ENCODE results near the gene PDE4D.

PDE4D gene

DNA sequence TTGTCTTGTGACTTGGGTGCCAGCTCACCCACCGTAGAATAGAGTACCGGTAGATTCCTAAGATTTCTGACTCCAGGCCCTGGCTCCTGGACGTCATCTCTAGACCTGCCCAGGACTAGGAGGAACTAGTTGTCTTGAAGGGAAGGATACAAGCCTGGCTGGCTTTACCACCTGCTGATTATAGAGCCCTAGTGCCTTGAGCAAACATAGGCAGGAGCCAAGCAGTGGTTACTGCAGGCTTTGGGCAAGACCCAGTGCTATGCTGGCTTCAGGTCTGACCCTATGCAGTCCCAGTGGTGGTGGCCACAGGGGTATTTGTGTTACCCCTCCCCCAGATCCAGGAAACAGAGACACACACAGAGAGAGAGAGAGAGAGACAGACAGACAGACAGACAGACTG is 606.2 kb downstream of the PDE4D start:
- DNase-seq (ENCODE audit: low read depth): no peak

DNA sequence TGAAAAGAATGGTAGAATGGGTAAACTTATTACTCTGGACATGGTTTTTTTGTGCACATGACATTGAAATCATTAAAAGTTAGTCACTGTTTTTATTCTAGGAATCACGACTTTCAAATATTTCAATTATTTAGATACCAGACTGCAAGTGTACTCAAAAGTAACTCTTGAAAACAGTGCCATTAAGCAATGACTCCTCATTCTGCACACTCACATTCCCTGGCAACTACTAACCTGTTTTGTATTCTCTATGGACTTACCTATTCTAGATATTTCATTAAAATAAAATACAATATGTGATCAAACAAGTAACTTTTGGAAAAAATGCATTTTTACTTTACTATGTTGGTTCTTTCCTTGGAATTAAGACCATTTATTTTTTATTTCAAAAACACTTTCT is 607.0 kb downstream of the PDE4D start:
- no peak for DNase-seq (ENCODE audit: low read depth)

DNA sequence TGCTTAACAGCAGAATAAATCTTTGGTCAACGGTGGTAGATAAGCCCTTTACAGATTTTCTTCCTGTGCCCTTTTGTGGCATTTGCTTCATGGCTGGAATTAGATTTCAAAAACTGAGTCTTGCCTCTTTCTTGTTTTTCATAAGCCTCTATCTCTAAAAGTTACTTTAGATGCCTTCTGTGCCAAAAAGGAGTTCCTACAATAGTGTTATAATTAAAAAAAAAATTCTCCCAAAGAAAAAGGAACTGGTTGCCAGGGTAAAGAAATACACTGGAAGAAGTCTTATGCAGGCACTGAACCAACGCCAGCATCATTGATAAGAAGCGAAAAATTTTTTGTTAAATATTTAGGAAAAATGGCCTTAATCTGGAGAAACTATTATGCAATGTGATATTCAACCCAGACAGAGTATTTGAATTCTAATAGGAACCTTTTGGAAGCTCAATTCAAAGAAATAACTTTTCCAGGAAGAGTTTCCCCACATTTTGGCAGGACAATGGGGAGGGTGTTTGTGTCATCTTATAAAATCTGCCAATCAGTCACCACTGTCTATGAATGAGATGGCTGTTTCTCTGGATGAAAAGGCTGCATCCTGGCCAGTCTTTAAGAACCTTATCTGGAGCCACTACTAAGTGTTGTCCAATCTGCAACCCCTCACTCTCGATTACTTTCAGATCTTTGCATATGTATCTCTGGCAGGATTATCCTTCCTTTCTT is 608.1 kb downstream of the PDE4D start:
- DNase-seq (ENCODE audit: low read depth): no peak

DNA sequence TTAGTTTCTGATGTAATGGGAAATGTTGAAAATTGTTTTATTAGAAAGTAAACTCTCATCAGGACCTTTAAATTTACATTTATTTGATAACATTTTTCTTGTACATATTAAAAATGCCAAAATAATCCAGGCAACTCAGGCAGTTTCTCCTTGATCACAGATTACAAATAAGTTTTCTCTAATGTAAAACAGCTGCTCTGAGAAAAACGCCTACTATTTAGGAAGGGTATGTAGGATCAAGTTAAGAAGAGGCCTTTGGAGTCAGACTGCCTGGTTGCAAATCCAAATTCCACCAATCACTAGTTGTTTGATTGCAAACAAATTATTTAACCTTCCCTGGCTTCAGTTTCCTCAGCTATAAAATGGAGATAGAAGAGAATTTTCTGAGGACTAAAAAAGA is 610.8 kb downstream of the PDE4D start:
- DNase-seq (ENCODE audit: low read depth): no peak

DNA sequence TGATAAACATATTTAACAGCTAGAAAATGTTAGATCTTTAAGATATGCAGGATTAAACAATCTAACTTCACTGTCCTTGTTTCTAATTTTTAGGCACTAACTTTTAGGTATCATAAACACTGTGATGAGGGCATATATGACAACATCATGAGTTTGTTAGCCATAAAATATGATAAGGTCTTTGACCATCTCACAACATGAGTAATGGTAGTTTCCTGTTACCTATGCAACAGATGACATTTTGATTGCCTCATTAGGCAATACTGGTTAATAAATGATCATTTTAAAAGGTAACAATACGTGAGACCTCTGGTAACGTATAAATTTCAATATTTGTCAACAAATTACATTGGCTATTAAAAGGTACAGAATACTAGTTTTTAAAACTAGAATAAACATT is 613.5 kb downstream of the PDE4D start:
- DNase-seq (ENCODE audit: low read depth): no peak

DNA sequence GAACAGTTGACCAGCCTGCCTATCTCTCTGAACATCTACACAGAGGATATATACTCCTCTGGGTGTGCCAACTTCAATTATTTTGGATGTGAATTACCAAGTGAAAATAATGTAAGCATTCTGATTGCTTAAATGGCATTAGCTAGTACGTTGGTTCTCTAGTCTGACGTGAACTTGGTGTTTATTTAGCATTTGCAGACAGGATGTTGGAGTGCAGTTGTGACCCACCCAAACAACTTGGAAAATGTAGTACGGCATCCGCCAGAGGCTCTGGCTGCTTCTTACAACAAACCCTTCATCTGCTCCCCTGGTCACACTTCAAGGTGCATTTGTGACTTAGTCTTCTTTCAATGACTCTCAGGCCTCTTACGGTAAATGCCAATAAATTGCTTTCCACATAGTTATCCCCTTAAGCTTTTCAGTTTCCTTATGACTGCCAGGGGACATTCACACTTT is 616.6 kb downstream of the PDE4D start:
- DNase-seq (ENCODE audit: low read depth): peak; percentile 53

DNA sequence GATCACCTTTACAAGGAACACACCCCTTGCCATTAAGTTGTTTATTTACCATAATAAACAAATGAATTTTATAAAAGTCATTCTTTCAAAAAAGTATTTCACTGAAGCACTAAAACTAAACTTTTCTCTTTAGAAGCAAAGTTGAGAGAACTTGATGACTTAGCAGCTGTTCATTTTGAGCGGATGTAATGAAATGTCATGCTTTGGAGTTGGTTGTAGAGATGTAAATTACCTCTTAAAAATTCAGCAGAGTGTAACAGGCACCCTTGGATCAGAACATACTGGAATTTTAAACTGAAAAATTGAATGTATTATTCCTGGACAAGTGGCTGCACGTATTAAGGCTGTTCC is 617.2 kb downstream of the PDE4D start:
- no peak for DNase-seq (ENCODE audit: low read depth)

DNA sequence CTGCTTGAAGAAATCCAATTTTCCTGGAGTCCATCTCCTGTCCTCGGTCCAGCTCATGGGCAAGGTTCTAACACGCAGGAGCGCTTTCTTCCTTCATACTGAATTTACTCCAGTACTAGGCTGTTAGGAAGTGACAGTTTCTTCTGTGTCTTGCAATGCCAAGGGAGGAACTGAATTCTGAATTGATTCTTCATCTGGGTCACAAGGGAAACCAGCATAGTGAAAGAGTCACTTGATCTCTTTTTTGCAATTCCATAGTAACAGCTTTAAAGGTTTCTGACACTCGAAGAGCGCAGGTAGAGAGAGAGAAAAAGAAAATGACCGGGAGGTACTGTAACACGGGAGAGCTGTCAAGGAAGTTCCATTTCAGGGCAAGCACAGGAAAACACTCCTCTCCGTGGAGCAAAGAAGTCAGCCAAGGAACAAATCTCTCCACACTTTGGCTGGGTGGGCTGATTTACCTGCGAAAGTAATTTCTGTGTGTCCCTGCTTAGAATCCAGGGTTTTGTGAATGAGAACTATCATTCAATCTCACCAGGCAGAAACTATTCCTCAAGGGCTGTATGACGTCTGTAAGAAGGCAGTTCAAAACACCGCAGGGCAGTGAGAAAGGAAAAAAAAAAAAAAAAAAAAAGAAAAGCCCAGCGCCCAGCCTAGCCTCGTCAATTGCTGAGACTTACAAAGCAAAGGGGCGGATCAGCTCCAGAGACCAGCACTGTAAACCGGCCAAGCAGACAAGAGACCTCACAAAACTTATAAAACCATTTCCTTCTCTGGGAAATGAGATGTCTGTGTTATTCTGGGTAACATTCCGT is 617.8 kb downstream of the PDE4D start:
- peak; percentile 79 for DNase-seq (ENCODE audit: low read depth)

DNA sequence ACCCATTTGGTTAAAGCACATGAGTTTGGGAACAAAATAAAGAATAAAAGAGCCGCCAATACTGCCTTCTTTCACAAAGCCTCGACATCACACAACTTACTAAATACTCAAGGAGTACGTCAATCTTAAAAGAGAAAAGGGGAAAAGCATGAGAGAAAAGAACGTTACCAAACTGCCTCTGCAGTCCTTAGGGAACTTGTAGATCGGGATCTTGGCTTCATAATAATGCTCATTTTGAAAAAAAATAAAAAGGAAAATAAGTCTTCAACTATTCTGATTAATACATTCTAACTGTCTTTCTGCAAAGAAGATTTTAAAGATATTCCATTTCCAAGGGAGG is 618.4 kb downstream of the PDE4D start:
- no peak for DNase-seq (ENCODE audit: low read depth)

DNA sequence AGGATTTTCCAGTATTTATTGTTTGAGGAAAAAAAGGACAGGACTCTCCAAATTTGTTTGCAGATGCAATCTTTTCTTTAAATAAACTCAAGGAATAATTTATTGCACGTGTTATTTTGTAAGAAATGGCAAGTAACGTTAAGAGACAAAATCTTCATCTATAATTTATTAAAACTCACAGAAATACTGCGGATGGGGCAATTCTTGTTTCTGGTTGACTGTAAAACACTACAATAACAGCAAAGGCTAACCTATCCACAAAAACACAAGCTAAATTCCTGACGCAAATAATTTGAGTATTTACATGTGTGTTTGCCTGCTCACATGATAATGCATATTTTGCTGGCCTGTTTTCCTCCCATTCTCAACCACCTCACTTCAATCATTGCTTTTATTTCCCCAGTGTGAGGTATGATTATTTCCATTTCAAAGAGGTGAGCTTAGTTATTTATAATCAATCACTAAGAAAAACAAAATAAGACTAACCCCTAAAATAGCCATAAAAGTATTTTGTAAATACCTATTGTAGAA is 619.4 kb downstream of the PDE4D start:
- DNase-seq (ENCODE audit: low read depth): no peak

DNA sequence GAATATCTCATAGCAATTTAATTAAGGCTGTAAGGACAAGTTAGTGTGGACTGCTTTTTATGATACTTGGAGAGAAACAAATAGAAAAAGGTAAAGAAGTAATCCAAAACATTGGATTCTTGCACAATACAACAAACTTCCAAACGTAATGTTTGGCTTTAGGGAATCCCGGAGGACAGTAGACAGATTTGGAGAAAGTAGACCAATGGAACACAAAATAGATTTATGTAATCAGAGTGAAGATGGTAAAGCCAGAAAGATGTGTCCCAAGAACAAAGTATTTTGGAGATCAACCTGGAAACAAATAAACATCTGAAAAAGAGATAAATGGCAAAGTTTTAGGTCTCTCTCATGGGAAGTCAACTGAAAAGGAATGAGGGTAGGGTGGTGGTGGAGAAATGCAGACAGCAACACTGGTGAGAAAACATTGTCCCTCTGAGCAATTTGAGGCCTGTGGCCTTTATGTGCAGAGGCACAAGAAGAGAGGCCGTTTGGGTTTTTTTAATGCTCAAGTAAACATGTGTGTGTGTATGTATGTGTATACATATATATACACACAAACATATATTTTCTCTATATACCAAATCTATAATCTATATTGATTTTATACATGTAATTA is 620.6 kb downstream of the PDE4D start:
- no peak for DNase-seq (ENCODE audit: low read depth)

DNA sequence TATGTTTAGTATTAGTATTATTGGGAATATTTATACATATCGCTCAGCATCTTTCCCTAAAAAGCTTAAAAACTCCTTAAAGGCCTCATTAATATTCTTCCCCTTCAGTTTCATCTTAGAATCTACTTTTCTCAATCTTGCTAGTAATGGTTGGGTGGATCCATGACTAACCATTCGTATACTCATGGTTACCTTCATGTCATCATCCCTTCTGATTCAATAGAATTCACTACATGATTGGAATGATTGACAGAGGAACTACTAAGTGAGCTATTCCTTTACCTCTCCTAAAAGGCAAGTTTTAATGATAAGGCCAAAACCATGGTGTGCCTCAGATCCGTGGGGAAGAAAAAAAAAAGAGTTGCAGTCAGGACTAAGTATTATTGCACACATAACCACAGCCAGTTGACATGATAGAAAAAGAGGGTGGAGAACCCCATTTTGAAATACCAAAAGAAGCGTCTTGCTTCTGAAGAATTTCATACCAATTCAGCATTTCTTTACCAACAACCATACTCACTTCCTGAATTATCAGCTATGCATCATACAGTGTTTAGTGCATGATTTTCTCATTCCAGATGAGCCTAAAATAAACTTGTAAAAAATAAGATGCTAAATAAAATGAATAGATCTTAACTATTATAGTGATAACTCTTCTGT is 624.6 kb downstream of the PDE4D start:
- no peak for DNase-seq (ENCODE audit: low read depth)

DNA sequence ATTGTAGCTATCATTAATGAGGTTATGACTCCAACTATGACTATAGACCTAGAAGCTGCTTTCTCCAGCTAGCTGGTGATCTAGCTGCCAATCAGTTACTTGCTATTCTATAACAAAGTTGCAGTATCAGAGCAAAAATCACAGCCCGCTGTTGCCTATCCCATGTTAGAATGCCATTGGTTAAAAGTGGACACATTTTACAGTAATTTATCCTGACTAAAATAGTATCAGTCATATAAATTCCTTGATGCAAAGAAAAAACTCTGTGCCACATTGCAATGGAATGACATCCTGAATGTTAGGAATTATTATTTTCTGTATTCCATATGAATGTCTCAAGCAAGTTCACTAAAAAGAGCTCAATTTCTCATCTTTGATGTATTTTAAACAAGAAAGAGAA is 626.5 kb downstream of the PDE4D start:
- DNase-seq (ENCODE audit: low read depth): no peak

DNA sequence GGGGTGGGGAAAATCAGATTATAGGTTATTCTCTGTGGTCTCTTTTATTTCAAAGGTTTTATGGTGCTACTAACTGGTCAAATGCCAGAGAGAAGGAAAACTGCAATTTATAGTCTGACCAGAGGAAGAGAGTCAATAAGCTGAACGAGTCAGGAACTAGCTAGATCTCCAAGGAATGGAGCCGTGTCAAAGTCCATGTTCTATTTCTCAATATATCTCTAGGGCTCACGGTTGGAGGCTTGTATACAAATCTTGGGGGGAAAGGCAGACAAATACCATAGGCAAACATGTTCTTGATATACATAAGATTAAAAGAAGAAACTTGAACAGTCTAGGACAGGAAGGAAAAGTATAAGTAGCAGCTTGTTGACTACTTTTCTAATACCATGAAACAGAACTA is 627.1 kb downstream of the PDE4D start:
- no peak for DNase-seq (ENCODE audit: low read depth)

DNA sequence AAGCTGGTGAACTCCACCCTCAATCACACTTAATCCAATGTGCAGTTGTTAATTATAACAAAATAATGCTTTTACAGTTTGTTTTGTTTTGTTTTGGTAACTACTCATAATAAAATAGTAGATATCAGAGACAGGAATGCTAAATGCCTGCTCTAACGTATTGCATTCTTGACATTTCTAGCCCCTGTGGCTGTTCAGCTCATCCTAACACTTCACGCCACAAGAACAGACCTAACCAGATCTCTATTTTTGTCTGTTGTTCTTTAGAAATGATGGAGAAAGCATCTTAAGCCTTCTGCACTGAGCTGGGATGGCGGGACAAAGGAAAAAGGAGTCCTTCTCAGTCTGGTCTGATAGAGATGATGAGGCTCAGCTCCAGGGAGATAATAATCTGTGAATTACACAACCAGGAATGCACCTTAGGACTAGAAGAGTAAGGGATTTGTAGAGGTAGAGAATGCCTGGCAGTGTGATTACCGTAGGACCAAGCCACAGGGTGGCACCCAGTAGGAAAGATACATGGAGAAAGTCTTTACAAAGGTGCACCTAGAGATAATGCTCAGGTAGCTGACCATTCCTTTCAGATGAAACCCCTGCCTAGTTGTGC is 628.8 kb downstream of the PDE4D start:
- peak; percentile 57 for DNase-seq (ENCODE audit: low read depth)

DNA sequence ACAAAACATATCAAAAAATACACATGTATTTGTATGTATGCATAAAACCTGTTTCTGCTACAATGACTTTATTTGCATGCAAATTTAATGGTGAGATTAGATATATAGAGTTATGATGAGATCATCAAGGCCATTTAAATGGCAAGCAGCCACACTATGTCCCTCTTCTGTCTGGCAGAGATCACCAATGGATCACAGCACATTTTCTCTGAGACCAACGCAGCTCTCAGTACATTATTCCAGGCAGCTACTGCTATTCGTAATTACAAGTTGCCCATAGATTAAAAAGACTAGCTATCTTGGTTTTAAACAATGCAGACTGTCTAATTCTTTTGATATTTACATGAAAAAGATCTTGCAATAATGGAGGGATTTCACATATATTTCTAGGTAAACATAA is 629.5 kb downstream of the PDE4D start:
- DNase-seq (ENCODE audit: low read depth): no peak

DNA sequence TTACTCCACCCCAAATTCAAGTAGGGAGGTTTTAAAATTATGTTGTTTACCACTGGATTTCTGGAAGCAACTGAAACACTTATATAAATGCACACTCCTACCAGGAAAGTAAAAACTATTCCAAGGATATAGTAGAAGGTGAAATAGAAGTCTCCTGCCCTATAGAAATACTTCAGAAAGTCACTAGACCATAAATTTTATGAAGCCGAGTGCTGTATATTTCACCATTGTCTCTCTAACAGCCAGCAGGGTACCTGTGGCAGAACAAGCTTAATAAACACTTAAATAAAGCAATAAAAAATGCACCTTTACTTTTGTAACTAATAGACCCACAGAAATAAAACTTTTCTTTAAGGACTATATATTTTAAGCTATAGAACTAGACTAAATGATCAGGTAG is 631.6 kb downstream of the PDE4D start:
- DNase-seq (ENCODE audit: low read depth): no peak

DNA sequence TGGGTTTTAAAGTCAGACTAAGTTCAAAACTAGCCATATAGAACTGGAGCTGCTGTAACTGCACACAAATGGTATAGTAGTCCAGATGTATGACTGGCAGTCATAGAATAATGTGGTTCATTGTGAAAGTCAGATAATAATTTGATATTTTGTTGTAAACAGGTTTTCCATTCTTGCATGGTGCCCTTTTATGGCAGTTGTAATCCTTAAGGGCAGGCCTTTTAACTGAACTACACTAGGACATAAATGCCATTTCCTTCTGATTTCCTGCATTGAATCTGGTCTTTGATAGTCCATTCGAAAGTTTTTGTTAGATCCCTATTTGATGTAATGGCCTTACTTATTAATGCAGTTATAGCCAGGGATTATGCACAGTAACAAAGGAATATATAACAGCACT is 632.6 kb downstream of the PDE4D start:
- DNase-seq (ENCODE audit: low read depth): no peak

DNA sequence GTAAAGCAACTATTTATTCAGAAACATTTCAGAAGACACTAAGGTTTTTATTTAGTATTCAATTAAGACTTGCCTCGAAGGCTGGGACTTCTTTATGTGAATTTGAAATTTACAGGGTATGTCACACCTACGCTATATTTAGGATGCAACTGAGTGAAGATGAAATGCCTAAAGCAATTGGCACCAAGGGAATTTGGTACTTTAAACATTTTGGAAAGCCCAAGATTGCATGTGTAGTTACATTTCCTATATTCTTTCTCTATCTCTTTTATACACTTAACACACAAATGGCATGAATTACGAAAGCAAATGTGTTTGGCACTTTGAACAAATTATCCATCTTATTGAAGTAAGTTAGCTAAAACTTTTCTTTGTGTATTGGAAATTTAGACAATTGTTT is 633.3 kb downstream of the PDE4D start:
- DNase-seq (ENCODE audit: low read depth): no peak

DNA sequence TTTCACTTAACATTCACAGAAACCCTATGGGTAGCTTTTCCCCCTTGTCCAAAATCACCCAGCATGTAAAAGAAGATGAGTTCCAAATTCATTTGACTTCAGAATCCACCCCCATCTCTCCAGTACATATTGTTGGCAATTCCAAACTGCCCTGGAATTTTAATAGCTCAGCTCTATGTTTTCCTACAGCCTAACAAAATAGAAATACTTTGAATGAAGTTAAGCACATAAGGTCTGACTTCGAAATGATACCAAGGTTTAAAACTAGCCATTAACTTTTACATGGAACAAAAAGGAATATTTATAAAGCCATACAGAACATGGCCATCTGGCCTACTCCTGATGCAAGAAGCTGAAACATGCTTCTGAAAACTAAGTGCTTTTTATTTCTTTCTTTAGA is 634.3 kb downstream of the PDE4D start:
- DNase-seq (ENCODE audit: low read depth): no peak

DNA sequence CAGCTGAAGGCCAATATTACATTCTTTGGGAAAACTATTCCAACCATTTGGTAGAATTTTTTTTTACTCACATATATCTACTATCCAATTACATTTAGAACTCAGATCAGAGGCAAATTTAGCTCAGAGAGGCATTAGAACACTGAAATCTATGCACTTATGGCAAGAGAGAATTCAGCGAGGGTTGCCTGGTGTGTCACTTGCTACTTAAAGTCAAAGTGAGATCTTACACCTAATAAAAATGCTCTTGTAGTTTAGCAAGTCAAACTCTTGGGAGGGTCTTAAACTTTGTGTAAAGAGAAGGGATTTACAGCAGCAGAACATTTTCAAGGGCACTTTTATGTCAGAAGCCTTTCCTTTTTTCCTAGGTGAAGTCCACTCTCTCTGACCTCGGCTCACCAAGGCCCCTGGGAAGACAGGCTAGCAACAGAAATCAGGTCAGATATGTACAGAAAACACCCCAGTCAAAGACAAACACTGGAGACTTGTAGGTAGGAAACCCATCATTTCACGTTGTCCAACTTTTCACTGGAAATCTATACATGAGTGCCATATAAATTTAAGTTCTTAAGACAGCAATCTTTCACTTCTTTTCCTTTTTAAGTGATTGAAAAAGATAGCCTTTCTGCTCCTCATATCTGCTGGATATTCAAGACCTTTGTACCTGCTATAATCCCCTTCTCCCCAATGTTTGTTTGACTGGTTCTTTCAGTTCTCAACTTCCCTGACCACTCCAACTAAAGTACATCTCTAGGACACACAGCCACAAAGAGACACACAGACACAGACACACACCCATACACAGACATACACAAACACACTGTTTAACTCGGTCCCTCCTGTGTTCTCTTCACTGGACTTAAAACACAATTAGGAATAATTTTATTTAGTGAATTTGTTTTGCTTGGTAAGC is 635.8 kb downstream of the PDE4D start:
- DNase-seq (ENCODE audit: low read depth): no peak

All from iris pigment epithelial cell (primary cell).